HG03039 (cell line): ENCODE results near the gene NDUFB2.
A peak's percentile ranks its signal among the peaks of the same experiment; 100 is the strongest.
"Not testable (repeated sequence)": the region's sequence is repeated elsewhere in the genome, so short reads cannot be mapped to it uniquely, and the experiment has no call there.

ENCODE experiments used
- ATAC-seq: cut with Tn5 transposase; IDR thresholded peaks from one replicate; pipeline ENCODE4 v1.9.1; 2021; ENCODE audit warnings: mild to moderate bottlenecking, moderate library complexity; ENCODE audit not compliant: unreplicated experiment

The NDUFB2 gene

DNA sequence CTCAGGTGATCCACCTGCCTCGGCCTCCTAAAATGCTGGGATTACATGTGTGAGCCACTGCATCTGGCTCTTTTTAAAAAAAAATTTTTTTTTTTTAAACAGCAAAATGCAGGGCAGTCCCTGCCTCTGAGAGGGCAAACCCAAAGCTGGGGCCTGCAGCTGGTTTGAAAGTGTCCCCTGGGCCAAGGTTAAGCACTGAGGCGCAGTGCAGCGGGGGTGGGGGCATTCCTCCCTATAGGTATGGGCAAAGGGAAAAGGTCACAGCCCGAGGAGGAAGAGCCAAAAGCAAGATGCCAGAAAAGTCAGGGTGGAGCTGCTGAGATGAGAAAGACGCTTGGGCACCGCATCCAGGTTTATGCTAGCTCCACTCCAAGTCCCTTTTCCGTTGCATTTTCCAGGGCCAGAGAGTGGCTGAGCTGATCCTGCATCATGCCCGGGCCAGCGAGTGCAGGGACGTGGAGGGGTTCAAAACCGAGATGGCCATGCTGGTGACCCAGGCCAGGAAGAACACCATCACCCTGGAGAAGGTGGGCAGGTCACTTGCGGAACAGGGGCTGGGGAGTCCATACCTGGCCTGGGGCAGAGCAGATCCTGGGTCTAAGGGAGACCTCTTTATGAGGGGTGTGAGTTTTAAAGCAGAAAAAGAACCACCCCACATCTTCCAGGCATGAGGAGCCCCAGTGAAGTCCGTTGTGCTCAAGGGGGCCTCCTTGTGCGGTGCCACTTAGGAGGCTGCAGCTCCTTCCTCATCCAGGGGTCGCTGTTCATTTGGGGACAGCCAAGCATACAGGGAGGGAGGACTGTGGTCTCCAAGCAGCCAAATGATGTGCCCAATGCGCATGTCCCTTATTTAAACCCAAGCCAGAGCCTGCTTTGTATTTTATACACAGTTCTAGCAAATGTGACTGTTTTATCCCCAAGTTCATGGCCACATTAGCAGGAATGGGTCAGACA lies 7.0 kb upstream of the NDUFB2 start:
- no peak for ATAC-seq

DNA sequence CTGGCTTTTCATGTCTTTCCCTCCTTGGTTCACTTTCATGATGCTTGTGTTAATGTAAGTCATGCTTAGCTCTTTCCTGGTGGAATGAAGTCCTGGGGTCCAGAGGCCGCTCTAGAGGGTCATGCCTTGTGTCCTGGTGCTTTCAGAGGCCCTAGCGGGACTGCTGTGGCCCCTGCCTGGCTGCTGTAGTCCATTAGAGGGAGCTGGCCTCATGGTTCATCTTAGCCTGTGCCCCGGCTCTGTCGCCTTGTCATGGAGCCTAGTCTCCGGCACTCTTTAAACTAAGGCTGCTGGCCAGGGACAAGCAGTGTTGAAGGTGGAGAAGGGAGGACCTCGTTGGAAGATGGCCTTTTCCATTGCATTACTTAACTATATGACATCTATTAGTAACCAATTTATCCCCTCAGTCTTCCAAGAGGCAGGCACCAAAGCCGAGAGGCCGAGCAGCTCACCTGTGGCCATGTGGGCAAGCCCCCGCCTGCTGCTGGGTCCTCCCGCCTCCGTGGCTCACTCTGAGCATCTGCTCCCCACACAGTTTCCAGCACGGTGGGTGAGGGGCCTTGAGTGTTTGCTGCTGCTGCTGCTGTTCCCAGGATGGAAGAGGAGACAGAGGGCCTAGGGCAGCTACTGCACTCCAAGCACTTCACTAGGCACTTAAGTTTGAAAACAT lies 5.0 kb upstream of the NDUFB2 start:
- no peak for ATAC-seq

DNA sequence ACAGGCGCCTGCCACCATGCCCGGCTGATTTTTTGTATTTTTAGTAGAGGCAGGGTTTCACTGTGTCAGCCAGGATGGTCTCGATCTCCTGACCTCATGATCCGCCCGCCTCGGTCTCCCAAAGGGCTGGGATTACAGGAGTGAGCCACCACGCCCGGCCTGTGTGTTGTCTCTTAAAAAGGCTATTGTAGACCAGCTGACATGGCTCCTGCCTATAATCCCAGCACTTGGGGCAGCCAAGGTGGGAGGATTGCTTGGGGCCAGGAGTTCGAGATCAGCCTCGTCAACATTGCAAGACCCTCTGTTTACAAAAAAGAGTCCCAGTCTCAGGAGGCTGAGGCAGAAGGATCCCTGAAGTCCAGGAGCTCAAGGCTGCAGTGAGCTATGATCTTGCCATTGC lies 2.7 kb upstream of the NDUFB2 start:
- ATAC-seq: not testable (repeated sequence)

DNA sequence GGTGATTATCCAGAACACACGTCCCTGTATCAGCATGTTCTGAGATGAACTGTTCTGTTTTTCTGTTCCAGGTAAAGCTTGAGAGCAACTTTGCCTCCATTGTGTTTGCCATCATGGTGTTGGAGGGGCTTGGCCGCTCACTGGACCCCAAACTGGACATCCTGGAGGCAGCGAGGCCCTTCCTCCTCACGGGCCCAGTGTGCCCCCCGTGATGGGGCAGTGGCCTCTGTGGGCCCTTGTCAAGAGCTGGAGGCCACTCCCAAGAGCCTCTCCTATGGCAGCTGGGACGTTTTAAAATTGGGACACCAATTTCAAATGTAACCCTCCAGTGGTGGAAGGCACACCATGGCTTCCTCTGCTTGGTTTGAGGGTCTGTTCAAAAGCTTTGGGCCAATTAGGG lies 1.9 kb upstream of the NDUFB2 start:
- ATAC-seq: no peak

DNA sequence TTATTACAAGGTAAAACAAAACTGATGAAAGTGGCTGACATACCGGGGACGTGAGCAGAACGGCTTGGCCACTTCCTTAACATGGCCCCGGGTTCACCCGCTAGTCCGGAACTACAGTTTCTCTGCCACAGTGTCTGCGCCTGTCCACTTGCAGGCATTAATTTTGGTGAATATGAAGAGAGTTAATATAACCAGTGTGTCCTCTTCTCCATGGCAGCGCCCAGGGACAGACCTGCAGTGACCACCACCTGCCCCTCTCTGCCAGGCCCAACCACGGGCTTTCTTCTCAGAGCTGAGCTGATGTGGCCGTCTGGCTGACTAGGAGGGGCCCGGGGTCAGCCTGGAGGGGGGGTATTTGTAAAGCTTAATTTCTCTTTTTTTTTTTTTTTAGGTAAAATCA lies 1.1 kb upstream of the NDUFB2 start:
- ATAC-seq: no peak

DNA sequence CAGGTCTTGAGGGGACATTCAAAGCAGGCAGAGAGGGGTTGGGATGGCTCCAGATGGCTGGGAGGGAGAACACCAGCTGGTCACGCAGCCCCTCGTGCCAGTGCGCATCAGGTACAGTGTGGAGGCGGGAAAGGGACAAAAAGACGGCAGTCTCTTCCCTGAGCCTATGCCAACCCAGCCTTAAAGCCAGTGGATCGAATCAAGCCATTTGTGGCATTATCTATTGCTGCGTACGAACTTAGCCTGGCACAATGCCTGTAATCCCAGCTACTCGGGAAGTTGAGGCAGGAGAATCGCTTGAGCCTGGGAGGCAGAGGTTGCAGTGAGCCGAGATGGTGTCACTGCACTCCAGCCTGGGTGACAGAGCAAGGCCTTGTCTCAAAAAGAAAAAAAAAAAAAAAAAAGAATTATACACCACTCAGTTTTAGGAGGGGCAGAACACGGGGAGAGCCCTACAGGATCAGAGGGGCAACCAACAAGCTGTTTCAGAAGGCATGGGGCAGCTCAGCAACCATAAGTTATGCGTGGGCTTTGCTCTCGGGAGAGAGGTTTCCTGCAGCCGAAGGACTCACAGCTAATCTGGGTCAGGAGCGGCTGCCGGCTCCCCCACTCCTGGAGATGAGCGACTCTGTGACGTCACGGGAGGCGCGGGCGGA lies 356 bp upstream of the NDUFB2 start:
- peak; percentile 91 for ATAC-seq

DNA sequence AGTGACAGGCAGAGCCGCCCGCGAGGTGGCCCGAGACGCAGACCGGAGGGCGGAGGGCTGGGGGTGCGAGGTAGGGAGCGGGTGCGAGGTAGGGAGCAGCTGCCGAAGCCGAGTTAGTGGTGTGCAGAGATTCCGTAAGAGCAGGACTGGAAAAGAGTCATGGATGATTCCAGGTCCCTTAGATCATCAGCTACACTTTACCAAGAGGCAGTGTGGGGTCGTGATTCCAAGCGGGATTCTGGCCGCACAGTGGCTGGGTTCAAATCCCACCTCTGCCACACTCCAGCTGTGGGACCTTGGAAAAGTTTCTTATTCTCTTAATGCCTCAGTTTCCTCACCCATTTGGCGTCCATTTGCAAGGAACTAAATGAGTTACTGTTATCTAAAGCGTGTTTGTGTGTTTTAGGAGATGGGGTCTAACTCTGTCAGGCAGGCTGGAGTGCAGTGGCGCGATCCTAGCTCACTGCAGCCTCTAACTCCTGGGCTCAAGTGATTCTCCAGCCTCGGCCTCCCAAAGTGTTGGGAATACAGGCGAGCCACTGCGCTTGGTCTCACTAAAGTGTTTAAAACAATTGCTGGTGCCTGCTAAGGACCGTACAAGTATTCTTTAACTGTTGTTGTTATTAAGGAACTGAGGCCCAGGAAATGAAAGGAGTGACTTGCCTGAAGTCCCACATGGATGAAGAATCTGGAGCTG lies 1.1 kb downstream of the NDUFB2 start:
- no peak for ATAC-seq

DNA sequence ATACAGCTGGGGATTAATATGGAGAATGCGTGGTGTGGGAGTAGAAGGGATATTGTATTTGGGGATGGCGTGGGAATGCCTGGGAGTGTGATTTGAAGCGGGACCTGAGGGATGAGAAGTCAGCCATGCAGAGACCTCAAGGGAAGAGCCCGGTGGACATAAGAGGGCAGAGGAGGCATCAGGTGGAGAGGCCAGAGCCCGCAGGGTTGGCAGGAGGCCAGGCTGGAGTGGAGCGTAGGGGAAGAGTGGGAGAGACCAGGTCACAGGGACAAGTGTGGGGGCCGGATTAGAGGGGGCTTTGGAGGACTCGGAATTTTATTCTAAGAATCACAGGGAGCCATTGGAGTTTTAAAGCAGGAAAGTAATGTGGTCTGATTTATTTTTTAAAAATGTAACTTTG lies 2.0 kb downstream of the NDUFB2 start:
- no peak for ATAC-seq

DNA sequence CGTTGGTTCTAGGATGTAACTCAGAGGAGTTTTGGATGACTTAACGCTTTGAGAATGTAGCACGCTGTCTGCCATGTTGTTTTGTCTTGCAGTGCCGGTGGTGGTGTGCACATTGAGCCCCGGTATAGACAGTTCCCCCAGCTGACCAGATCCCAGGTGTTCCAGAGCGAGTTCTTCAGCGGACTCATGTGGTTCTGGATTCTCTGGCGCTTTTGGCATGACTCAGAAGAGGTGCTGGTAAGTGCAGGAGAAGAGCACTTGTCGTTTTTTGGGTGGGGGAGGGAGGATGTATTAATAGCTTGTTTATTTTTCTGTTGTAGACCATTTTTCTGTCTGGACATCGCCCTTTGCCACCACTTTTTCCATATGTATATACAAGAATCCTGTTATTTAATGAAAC lies 6.3 kb downstream of the NDUFB2 start:
- ATAC-seq: no peak

DNA sequence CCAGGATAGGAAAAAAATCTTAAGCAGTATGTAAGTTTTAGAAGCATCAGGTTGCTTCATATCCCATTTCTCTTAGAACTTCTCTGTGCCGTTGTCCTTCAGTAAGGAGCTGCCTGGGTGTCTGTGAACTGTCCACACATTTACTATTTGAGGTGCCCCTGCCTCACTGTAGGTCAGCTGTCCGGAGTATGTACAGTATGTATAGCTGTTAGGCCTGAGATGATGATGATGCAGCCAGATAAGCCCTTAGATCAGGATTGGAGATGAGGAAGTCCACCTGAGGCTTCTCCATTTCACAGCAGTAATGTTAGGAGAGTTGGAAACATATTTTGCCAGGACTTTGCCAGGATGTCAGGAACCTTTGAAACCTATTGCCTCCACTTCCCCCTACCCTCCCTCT lies 7.7 kb downstream of the NDUFB2 start:
- no peak for ATAC-seq

DNA sequence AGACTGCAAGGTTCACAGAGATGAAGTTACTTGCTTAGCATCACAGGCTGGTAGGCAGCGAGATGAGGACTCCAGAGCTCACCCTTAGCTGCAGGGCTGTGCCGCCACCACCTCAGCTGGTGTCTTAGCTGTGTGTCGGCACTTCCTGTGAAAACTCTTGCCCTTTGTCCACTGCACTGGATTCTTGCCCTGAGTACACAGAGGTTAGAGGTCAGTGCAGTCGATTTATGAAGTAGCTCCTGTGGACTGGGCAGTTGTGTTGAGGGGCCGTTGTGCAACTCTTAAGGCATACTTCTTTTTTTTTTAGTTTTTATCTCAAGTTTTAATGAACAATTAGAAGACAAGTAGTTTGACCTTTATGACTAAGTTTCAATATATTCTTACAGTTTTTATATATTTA lies 10.6 kb downstream of the NDUFB2 start:
- no peak for ATAC-seq

DNA sequence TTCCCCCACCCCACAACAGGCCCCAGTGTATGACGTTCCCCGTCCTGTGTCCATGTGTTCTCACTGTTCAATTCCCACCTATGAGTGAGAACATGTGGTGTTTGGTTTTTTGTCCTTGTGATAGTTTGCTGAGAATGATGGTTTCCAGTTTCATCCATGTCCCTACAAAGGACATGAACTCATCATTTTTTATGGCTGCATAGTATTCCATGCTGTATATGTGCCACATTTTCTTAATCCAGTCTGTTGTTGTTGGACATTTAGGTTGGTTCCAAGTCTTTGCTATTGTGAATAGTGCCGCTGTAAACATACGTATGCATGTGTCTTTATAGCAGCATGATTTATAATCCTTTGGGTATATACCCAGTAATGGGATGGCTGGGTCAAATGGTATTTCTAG lies 12.3 kb downstream of the NDUFB2 start:
- ATAC-seq: not testable (repeated sequence)

DNA sequence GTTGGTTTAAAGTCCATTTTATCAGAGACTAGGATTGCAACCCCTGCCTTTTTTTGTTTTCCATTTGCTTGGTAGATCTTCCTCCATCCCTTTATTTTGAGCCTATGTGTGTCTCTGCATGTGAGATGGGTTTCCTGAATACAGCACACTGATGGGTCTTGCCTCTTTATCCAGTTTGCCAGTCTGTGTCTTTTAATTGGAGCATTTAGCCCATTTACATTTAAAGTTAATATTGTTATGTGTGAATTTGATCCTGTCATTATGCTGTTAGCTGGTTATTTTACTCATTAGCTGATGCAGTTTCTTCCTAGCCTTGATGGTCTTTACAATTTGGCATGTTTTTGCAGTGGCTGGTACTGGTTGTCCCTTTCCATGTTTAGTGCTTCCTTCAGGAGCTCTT lies 15.9 kb downstream of the NDUFB2 start:
- not testable (repeated sequence) for ATAC-seq

DNA sequence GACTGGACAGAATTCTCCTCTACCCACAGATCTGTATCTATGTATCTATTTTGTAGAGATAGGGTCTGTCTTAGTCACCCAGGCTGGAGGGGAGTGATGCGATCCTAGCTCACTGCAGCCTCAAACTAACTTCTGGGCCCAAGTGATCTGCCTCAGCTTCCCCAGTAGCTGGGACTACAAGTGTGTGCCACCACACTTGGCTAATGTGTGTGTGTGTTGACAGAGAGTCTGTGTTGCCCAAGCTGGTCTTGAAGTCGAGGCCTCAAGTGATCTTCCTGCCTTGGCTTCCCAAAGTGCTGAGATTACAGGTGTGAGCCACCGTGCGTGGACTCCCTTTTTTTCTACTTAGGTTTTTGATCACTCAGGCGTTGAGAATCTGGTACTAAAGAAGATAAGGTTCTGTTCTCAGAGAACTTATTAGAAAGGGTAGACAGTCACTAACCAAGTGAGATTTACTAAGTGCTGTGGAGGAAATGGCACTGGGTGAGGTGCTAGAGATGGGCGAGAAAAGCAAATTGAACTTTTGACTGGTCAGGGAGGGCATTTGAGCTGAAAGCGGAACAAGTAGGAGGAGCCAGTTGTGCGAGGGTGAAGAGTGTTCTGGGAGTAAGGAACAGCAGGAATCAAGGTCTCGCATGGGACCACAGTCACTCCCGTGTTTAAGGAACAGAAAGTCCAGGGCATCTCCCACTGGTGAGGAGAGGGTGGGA lies 18.0 kb downstream of the NDUFB2 start:
- ATAC-seq: no peak

DNA sequence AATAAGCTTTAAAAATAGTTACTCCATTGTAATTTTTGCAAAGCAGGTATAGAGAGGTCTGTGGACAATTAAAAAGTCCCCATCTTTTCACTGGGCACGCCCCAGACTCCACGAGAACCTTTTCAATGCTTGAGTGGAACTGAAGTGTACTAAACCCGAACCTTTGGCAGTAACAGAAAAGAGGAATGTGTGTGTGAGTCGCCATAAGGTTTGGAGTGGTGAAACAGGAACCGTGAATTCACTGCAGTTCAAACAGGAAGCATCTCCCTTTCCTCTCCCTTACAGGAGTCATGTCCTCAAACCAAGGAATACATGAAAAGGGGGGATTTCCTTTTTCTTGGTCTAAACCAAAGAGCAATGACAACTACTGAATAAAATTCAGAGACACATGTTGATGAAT lies 23.2 kb downstream of the NDUFB2 start:
- no peak for ATAC-seq

DNA sequence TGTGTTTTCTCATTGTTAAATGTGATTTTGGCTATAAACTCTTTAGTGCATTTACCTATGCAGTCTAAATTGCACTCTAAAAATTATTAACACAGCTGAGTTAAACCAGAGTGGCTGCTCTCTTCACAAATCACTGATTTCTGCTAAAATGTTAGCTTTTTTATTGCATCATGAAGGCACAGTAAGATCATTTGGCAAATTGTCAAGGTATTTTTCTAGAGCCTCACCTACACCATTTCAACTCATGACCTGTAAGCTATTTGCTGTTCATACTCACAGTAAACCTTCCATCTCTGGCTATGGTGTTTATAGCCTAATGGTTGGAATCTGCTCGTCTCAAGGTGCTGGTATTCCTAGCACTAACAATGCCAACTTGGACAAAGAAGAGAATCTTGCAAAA lies 25.7 kb downstream of the NDUFB2 start:
- no peak for ATAC-seq

DNA sequence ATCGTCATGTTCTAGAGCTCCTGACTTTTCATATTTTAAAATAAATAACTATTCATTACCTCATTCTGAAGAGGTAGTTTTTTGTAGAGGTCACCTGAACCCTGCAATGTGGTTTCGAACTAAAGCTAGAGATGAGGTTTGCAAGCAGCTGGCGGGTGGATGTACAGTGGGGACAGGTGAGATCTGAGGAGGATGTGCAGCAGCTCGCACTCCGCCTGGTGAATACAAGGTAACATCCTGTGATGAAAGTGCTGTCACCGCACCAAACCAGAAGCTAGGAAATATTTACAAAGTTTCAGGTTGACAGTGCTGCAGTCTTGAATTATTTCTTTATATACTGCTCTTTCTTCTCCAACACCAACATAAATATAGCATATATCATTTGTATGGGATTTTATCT lies 26.5 kb downstream of the NDUFB2 start:
- no peak for ATAC-seq

DNA sequence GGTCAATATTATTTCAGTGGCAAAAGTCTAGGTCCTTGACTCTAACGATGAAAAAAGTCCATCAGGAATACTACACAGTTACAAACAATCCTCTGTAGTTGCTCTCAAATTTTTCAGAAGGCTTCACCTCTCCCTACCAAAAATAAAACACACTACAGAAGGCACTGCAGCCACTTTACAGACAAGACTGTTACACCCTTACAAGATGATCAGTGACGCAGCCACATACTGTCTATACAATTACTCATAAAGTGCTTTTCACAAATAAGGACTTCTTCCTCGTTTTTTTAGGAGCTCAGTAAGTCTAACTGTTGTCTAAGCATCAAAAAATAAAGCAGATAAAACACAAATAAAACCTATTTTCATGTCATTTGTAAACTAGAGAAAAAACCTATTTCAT lies 27.1 kb downstream of the NDUFB2 start:
- no peak for ATAC-seq

DNA sequence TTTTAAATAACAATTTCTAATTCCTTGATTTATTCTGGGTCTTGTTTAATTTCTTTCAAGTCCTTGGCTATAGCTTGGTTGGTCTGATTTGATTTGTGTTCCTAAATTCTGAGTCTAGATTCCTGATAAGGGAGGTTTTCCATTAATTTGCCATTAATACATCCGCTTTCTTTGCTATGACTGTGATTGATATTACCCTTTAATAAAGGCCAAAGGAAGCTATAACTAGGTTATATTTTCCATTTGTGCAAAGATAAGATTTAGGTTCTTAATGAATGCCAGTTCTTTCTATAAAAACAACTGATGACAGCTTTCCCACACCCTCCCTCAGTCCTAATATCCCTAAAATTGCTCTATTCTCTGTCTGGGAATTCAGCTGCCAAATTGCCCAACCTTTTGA lies 28.2 kb downstream of the NDUFB2 start:
- no peak for ATAC-seq

DNA sequence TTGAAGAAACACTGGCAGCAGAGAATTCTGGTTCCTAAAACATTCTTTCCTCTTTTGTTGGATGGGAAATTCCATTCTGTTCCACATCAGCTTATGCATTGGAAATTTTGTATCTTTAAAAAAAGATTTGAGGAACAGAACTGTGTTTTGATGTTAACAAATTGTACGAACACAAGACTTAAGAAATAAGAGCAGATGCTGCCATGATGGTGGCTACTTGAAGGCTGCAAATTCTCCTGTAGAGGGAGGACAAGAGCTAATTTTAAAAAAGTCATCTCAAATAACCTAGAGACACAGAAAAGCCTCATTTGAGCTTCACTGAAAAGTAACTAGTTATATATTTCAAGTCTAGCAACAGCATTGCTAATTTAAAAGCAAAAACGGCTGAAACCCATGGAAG lies 29.8 kb downstream of the NDUFB2 start:
- no peak for ATAC-seq

DNA sequence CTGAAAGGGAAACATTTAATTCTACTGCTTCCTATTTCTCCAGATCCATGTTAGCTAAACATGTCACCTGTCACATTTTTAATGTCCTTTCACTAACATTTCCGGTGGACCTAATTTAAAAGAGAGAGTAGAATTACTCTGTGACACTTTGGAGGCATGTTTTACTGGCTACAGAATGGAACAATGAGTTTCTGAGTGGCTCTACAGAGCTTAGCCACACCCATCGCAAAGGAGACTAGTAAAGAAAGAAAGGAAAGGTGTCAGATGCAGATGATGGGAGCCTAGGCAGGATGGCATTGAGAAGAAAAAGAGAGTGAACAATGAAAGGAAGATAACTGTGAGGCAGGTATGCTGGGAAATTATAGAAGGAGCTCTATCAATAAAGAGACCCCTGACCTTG lies 35.9 kb downstream of the NDUFB2 start:
- no peak for ATAC-seq
